Thymus (tissue), 11 donors: ENCODE results near the gene MRPL34. TPM values are rescaled to one million over a fixed set of nuclear protein-coding genes. Genes with fewer than 3 reads are reported as not detected.

ENCODE experiments used
- DNase-seq, 9 donors: peaks; one replicate each; pipeline ENCODE4 v3.0.0-alpha.2; 2013; ENCODE audit warnings: low spot score in 9 of 9, low read depth in 6 of 9, missing footprints in 1 of 9
- H3K27ac ChIP-seq, 2 donors: one replicate each; pipeline ENCODE4 v1.5.1; 2013; ENCODE audit warnings: control low read depth in 1 of 2, low read depth in 1 of 2, low read length in 1 of 2, mild to moderate bottlenecking in 1 of 2, moderate library complexity in 1 of 2
- H3K27me3 ChIP-seq, 2 donors: one replicate each; pipeline ENCODE4 v1.5.1; 2013; ENCODE audit warnings: low read length in 1 of 2; ENCODE audit not compliant: control insufficient read depth in 2 of 2, insufficient read depth in 1 of 2
- H3K36me3 ChIP-seq, 2 donors: one replicate each; pipeline ENCODE4 v1.5.1; 2013; ENCODE audit warnings: low read length in 1 of 2, mild to moderate bottlenecking in 1 of 2, moderate library complexity in 1 of 2; ENCODE audit not compliant: control insufficient read depth in 2 of 2, insufficient read depth in 2 of 2
- H3K4me1 ChIP-seq, 2 donors: one replicate each; pipeline ENCODE4 v1.5.1; 2013; ENCODE audit warnings: low read length in 2 of 2; ENCODE audit not compliant: control insufficient read depth in 2 of 2, insufficient read depth in 2 of 2
- H3K4me3 ChIP-seq, 2 donors: one replicate each; pipeline ENCODE4 v1.5.1; 2013; ENCODE audit warnings: low read length in 2 of 2, control low read depth in 1 of 2, mild to moderate bottlenecking in 1 of 2
- H3K9me3 ChIP-seq, 2 donors: one replicate each; pipeline ENCODE4 v1.5.1; 2013; ENCODE audit warnings: low read length in 1 of 2, mild to moderate bottlenecking in 1 of 2; ENCODE audit not compliant: control insufficient read depth in 2 of 2, insufficient read depth in 1 of 2
- WGBS: extraction: QIAGEN DNeasy Blood & Tissue Kit; methylation state at CpG from one replicate; pipeline ENCODE4 v1.1.7; 2013; 5-methylcytosine and 5-hydroxymethylcytosine counted together
- polyA plus RNA-seq: library from polyadenylated mRNA; stranded (reverse); fragments of 200-250 nt; gene quantifications from one replicate; pipeline ENCODE4 v1.2.3, GENCODE V29; 2013
- total RNA-seq: library from RNA; stranded (reverse); fragments of 120-200 nt; gene quantifications from one replicate; pipeline ENCODE4 v1.2.4, GENCODE V29; 2013
- donor health status: healthy.

Gene MRPL34
- total and polyA plus RNA-seq, 2 donors: 78.3 to 123 TPM

GRCh38 chr19:17281391-17282304 lies 24.0 kb upstream of the MRPL34 start, which contains the start of gene ANKLE1:
Gene ANKLE1, plus strand, starts transcription at chr19:17281901. Its CDS starts 20 bp downstream, at chr19:17281921.
- Histone ChIP-seq H3K27ac (peak within 1 kb of the TSS in 1 of 2 donors; percentile 31), H3K27me3 (peaks cover 0 to 15% of the 10 kb centered on the region in 2 donors), H3K36me3 (peaks cover 17 to 30% of the 10 kb centered on the region in 2 donors), H3K9me3 (no peaks in the 10 kb centered on the region), H3K4me1 (peaks cover 3 to 16% of the 10 kb centered on the region in 2 donors), H3K4me3 (peak within 1 kb of the TSS; percentile 45 to 49)
- WGBS: 6% methylated on average over 75 of the region's 75 CpGs
- DNase-seq: peak in 3 of 9 donors; percentile 34 to 65 (median 36)

GRCh38 chr19:17282488-17283125 lies 23.1 kb upstream of the MRPL34 start:
- peaks cover 3 to 16% of the 10 kb centered on the region in 2 donors for H3K4me1 ChIP-seq
- H3K9me3 ChIP-seq: no peaks in the 10 kb centered on the region
- 6% methylated on average over 45 of the region's 45 CpGs for whole genome bisulfite sequencing
- H3K27me3 ChIP-seq: peaks cover 0 to 15% of the 10 kb centered on the region in 2 donors
- DNase-seq: peak in 3 of 9 donors; percentile 73 to 82 (median 80)
- H3K27ac ChIP-seq: no peak overlapping the region
- peak overlapping the region; percentile 45 to 49 for H3K4me3 ChIP-seq
- H3K36me3 ChIP-seq: peaks cover 10 to 22% of the 10 kb centered on the region in 2 donors

GRCh38 chr19:17283504-17283996 lies 22.1 kb upstream of the MRPL34 start:
- Histone ChIP-seq H3K36me3 (peaks cover 7 to 17% of the 10 kb centered on the region in 2 donors), H3K4me3 (no peak overlapping the region), H3K9me3 (no peaks in the 10 kb centered on the region), H3K4me1 (peaks cover 3 to 16% of the 10 kb centered on the region in 2 donors), H3K27me3 (peaks cover 0 to 15% of the 10 kb centered on the region in 2 donors), H3K27ac (no peak overlapping the region)
- no peak for DNase-seq
- WGBS: 97% methylated on average over 7 of the region's 7 CpGs

DNA sequence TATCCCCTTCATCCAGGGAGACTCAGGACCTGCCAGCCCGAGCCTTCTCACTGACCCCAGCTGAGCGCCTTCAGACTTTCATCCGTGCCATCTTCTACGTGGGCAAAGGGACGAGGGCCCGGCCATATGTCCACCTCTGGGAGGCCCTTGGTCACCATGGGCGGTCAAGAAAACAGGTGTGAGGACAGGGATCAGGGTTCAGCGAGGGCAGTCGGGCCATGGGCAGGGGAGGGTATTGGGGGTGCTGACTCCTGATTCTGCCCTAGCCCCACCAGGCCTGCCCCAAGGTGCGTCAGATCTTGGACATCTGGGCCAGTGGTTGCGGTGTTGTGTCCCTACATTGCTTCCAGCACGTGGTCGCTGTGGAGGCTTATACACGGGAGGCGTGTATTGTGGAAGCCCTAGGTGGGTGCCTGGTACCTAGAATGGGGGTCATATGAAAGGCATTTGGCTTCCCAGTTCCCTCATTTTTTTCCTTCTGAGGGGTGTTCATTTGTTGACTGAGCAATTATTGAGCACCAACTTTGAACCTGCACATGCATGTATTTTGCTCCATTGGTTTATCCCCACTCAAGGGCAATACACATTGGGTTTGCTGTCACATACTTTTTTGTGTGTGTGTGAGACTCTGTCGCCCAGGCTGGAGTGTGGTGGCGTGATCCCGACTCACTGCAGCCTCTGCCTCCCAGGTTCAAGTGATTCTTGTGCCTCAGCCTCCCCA lies 20.1 kb upstream of the MRPL34 start:
- Histone ChIP-seq H3K9me3 (no peaks in the 10 kb centered on the region), H3K36me3 (peaks cover 0 to 5% of the 10 kb centered on the region in 2 donors), H3K4me3 (no peak overlapping the region), H3K4me1 (peaks cover 3 to 16% of the 10 kb centered on the region in 2 donors), H3K27ac (no peak overlapping the region), H3K27me3 (peaks cover 0 to 18% of the 10 kb centered on the region in 2 donors)
- no peak for DNase-seq
- WGBS: 93% methylated on average over 18 of the region's 18 CpGs

- WGBS: 97% methylated on average over 11 of the region's 11 CpGs
- Histone ChIP-seq H3K27me3 (peaks cover 0 to 16% of the 10 kb centered on the region in 2 donors), H3K4me1 (peaks cover 3 to 13% of the 10 kb centered on the region in 2 donors), H3K9me3 (no peaks in the 10 kb centered on the region), H3K4me3 (no peak overlapping the region), H3K36me3 (peaks cover 0 to 5% of the 10 kb centered on the region in 2 donors), H3K27ac (no peak overlapping the region)
- DNase-seq: no peak
These were observed 19.4 kb upstream of the MRPL34 start for GRCh38 chr19:17286263-17286662.

GRCh38 chr19:17286752-17287151 lies 18.9 kb upstream of the MRPL34 start:
- DNase-seq: no peak
- 96% methylated on average over 9 of the region's 9 CpGs for WGBS
- no peaks in the 10 kb centered on the region for H3K9me3 ChIP-seq
- no peak overlapping the region for H3K4me3 ChIP-seq
- H3K4me1 ChIP-seq: peaks cover under 1 to 8% of the 10 kb centered on the region in 2 donors
- H3K36me3 ChIP-seq: peaks cover 0 to 5% of the 10 kb centered on the region in 2 donors
- no peak overlapping the region for H3K27ac ChIP-seq
- peaks cover 0 to 11% of the 10 kb centered on the region in 2 donors for H3K27me3 ChIP-seq

GRCh38 chr19:17289489-17289888 lies 16.2 kb upstream of the MRPL34 start:
- peaks cover 2 to 5% of the 10 kb centered on the region in 2 donors for H3K36me3 ChIP-seq
- WGBS: 19% methylated on average over 22 of the region's 22 CpGs
- DNase-seq: peak in 1 of 9 donors; percentile 61
- no peak overlapping the region for H3K4me3 ChIP-seq
- H3K4me1 ChIP-seq: peaks cover 7 to 10% of the 10 kb centered on the region in 2 donors
- H3K9me3 ChIP-seq: peaks cover 0 to 4% of the 10 kb centered on the region in 2 donors
- H3K27ac ChIP-seq: no peak overlapping the region
- peaks cover 0 to 3% of the 10 kb centered on the region in 2 donors for H3K27me3 ChIP-seq

DNA sequence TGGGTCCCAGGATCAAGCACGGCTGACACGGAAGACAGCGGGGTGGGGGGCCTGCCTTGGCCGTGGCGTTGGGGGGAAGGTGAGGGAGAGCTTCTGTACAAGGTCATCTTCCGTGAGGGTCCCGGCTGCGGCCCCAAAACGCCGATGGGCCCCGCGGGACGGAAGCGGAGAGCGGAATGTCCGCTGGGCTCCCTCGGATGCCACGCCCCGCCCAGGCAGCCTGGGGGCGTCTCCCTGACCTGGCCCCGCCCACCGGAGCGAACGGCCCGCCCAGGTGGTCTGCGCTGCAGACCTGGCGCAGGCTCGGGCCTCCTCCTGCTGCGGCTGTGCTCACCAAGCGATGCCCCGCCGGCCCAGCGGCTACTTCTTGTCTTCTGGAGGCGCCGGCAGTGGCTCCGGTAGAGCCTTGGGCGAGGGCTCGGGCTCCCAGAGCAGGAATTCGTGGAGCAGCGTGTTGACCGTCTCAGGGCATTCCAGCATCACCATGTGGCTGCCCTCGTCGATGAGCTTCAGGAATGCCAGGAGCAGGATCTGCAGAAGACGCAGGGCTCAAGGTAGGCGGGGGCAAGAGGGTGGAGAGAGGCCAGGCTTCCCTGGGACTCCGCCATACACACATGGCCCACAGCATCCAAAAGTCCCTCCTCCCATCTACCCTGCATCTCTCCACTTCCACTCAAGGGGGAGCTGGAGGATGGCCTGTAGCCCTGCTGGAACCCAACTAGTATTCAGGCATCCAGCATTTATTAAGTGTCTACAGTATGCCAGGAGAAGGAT lies 13.2 kb upstream of the MRPL34 start:
- Histone ChIP-seq H3K9me3 (peaks cover 0 to 4% of the 10 kb centered on the region in 2 donors), H3K27ac (peak overlapping the region in 1 of 2 donors; percentile 17), H3K4me3 (peak overlapping the region; percentile 51 to 55), H3K4me1 (peaks cover 7 to 10% of the 10 kb centered on the region in 2 donors), H3K36me3 (peaks cover 6 to 10% of the 10 kb centered on the region in 2 donors), H3K27me3 (peaks cover 0 to 3% of the 10 kb centered on the region in 2 donors)
- peak in 4 of 9 donors; percentile 68 to 87 (median 74) for DNase-seq
- WGBS: 3% methylated on average over 46 of the region's 46 CpGs
